OCI-LY3 (cell line): Measurements from ENCODE around the gene WDR59.

Experiments used
- H2AFZ ChIP-seq: fragments of 200-600, 300-600 bp; shearing (Covaris generic); 2 replicates; pipeline ENCODE4 v1.6.0; 2014; ENCODE audit warnings: antibody characterized with exemption, low read depth, low read length
- H3K27ac ChIP-seq: fragments of 200-600, 300-600 bp; sonication (generic); 2 replicates; pipeline ENCODE4 v1.5.1; 2014; ENCODE audit warnings: mild to moderate bottlenecking, low read length, moderate library complexity, mixed read lengths
- H3K27me3 ChIP-seq: fragments of 200-600, 300-600 bp; sonication (generic); 2 replicates; pipeline ENCODE4 v1.6.1; 2014; ENCODE audit warnings: low read depth, low read length, mixed read lengths
- H3K36me3 ChIP-seq: fragments of 200-600, 300-600 bp; sonication (generic); replicated peaks from 2 replicates; pipeline ENCODE3; 2014; ENCODE audit warnings: low read depth, low read length, mixed read lengths
- H3K4me1 ChIP-seq: fragments of 300-600, 200-600 bp; sonication (generic); 2 replicates; pipeline ENCODE4 v1.6.1; 2014; ENCODE audit warnings: low read length, mixed read lengths
- H3K4me2 ChIP-seq: fragments of 200-600, 300-600 bp; sonication (generic); 2 replicates; pipeline ENCODE4 v1.6.1; 2014; ENCODE audit warnings: low read length, mixed read lengths
- H3K4me3 ChIP-seq: fragments of 300-600, 200-600 bp; sonication (generic); 2 replicates; pipeline ENCODE4 v1.5.1; 2014; ENCODE audit warnings: antibody characterized with exemption, mild to moderate bottlenecking, low read length, moderate library complexity
- H3K79me2 ChIP-seq: fragments of 300-600, 200-600 bp; shearing (Covaris generic); 2 replicates; pipeline ENCODE4 v1.6.1; 2014; ENCODE audit warnings: mild to moderate bottlenecking, low read length, mixed read lengths
- H3K9ac ChIP-seq: fragments of 300-600, 200-600 bp; shearing (Covaris generic); 2 replicates; pipeline ENCODE4 v1.6.0; 2014; ENCODE audit warnings: mild to moderate bottlenecking, low read length, moderate library complexity
- H3K9me3 ChIP-seq: fragments of 200-600, 300-600 bp; shearing (Covaris generic); 2 replicates; pipeline ENCODE4 v1.6.1; 2014; ENCODE audit warnings: low read length, mixed read lengths; ENCODE audit not compliant: insufficient read depth
- H4K20me1 ChIP-seq: fragments of 200-600, 300-600 bp; sonication (generic); 2 replicates; pipeline ENCODE4 v1.6.1; 2016; ENCODE audit warnings: low read length, mixed read lengths; ENCODE audit not compliant: insufficient read depth
- EZH2phosphoT487 ChIP-seq: fragments of 200-600 bp; shearing (Covaris generic); IDR thresholded peaks from 2 replicates; pipeline ENCODE4 v1.6.1; 2018; ENCODE audit warnings: antibody characterized with exemption, mixed run types, low read depth
- TF ChIP-seq, protein P1 (sequence below): fragments of 200-600, 300-600 bp; sonication (generic); IDR thresholded peaks from 2 replicates; pipeline ENCODE4 v1.5.1; 2014; ENCODE audit warnings: antibody characterized with exemption, low read length, low read depth

Gene WDR59

DNA sequence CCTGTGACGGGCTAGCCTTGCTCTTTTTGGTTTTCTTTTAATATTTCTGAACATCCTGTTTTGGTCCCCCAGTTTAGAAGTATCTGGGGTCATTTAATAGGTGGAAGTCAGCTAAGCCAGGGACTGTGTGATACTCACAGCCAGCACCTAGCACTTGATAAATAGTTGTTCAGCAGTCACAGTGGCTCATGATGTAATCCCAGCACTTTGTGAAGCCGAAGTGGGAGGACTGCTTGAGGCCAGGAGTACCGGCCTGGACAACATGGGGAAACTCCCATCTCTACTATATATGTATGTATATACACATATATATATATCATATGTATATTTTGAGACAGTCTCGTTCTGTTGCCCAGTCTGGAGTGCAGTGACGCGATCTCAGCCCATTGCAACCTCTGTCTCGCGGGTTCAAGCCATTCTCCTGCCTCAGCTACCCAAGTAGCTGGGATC is 12.1 kb upstream of the WDR59 start:
- Histone ChIP-seq H3K27me3 (peaks cover 34% of the 10 kb centered on the region), H3K9ac (no peak overlapping the region), H2AFZ (no peak overlapping the region)

DNA sequence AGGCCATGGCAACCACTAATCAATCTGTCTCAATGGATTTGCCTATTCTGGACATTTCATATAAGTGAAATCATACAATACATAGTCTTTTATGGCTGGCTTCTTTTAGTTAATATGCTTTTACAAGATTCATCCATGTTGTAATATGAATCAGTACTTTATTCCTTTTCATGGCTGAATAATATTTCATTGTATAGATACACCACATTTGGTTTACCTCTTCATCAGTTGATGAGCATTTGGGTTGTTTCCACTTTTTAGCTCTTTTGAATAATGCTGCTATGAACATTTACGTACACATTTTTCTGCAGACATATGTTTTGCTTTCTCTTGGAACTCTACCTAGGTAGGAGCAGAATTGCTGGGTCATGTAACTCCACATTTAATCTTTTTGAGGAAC is 11.1 kb upstream of the WDR59 start:
- Histone ChIP-seq H3K27ac (no peak overlapping the region), H4K20me1 (peaks cover 9% of the 10 kb centered on the region; the same call in 1 of the 2 replicates), H3K79me2 (no peaks in the 10 kb centered on the region), H3K4me3 (no peak overlapping the region), H2AFZ (no peak overlapping the region), H3K27me3 (peaks cover 24% of the 10 kb centered on the region), H3K4me2 (no peak overlapping the region), H3K4me1 (peaks cover 18% of the 10 kb centered on the region), H3K36me3 (no peaks in the 10 kb centered on the region), H3K9me3 (no peaks in the 10 kb centered on the region), H3K9ac (no peak overlapping the region)
- TF ChIP-seq, protein P1, sequence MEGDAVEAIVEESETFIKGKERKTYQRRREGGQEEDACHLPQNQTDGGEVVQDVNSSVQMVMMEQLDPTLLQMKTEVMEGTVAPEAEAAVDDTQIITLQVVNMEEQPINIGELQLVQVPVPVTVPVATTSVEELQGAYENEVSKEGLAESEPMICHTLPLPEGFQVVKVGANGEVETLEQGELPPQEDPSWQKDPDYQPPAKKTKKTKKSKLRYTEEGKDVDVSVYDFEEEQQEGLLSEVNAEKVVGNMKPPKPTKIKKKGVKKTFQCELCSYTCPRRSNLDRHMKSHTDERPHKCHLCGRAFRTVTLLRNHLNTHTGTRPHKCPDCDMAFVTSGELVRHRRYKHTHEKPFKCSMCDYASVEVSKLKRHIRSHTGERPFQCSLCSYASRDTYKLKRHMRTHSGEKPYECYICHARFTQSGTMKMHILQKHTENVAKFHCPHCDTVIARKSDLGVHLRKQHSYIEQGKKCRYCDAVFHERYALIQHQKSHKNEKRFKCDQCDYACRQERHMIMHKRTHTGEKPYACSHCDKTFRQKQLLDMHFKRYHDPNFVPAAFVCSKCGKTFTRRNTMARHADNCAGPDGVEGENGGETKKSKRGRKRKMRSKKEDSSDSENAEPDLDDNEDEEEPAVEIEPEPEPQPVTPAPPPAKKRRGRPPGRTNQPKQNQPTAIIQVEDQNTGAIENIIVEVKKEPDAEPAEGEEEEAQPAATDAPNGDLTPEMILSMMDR: no peak
- no peak for TF ChIP-seq EZH2phosphoT487

More for the DNA sequence above, 12.1 kb upstream of the WDR59 start:
- no peak overlapping the region for H3K4me3 ChIP-seq
- peaks cover 18% of the 10 kb centered on the region for H3K4me1 ChIP-seq
- no peak overlapping the region for H3K4me2 ChIP-seq
- TF ChIP-seq, protein P1: no peak
- no peak for TF ChIP-seq EZH2phosphoT487
- H3K79me2 ChIP-seq: no peaks in the 10 kb centered on the region
- peaks cover 10% of the 10 kb centered on the region; the same call in 1 of the 2 replicates for H4K20me1 ChIP-seq
- no peaks in the 10 kb centered on the region for H3K9me3 ChIP-seq
- H3K36me3 ChIP-seq: no peaks in the 10 kb centered on the region
- H3K27ac ChIP-seq: no peak overlapping the region

DNA sequence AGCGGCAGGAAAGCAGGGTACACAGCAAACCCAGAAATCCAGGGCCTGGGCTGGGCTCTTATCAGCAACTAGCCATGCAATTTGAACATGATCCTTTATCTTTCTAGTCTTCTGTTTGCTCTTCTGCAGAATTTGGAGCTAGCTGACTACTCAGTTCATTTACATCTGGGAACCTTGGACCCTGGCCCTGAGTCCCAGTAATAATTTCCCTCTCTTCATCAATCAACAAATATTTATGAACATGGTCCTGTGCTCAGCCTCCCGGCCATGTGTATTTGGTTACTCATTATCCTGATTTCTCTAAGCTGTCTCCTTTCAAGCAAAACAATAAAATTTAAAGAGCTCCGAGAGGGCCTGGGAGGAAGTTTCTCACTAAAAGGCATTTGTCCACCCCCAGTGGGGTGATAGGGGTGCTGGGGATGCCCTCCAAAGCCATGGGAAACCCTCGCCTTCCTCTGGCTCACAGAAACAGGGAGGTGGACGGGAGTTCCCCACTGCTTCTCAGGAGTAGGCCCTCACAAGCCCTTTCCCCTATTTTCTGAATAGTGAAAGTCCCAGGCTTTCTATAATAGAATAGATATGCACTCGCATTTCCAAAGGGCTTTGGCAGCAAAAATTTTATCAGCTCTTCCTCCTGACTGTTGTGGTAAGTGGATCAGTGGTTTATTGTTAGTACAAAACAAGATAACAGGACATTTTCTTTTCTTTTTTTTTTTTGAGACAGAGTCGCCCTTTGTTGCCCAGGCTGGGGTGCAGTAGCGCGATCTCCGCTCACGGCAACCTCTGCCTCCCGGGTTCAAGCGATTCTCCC is 6.9 kb upstream of the WDR59 start:
- Histone ChIP-seq H3K9ac (no peak overlapping the region), H3K4me2 (no peak overlapping the region), H3K27me3 (peaks cover 19% of the 10 kb centered on the region; the same call in 1 of the 2 replicates), H4K20me1 (no peaks in the 10 kb centered on the region), H3K9me3 (no peaks in the 10 kb centered on the region), H3K79me2 (no peaks in the 10 kb centered on the region), H3K4me3 (no peak overlapping the region), H3K27ac (no peak overlapping the region), H2AFZ (peak overlapping the region; percentile 11; the same call in 1 of the 2 replicates), H3K4me1 (no peaks in the 10 kb centered on the region), H3K36me3 (no peaks in the 10 kb centered on the region)
- TF ChIP-seq EZH2phosphoT487: no peak
- TF ChIP-seq, protein P1: no peak

DNA sequence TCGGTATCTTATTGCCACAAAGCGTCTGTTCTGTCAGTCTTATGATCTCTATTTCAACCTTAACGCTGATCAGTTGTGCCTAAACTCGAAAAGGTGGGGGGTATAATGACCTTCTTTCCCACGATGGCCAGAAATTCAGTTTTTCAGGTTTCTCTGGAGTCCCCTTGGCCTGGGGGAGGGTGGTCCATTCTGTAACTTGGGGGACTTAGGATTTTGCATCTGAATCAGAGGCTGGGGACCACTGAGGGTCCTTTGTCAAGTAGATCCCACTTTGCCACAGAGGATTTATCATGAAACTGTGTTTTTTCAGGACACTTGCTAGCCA is 6.3 kb upstream of the WDR59 start:
- Histone ChIP-seq H4K20me1 (no peaks in the 10 kb centered on the region), H3K4me2 (no peak overlapping the region)

More for the DNA sequence above, 6.3 kb upstream of the WDR59 start:
- Histone ChIP-seq H3K36me3 (no peaks in the 10 kb centered on the region), H3K27me3 (peaks cover 16% of the 10 kb centered on the region; the same call in 1 of the 2 replicates), H3K27ac (no peak overlapping the region), H3K79me2 (no peaks in the 10 kb centered on the region), H3K9ac (no peak overlapping the region), H3K4me3 (no peak overlapping the region), H2AFZ (no peak overlapping the region), H3K9me3 (no peaks in the 10 kb centered on the region), H3K4me1 (no peaks in the 10 kb centered on the region)
- no peak for TF ChIP-seq EZH2phosphoT487
- TF ChIP-seq, protein P1: no peak
